SK-N-MC (cell line): ENCODE data around the gene RFX3.

Source experiments
- EZH2 ChIP-seq: fragments of 200-600 bp; sonication (generic); IDR thresholded peaks from one replicate; pipeline ENCODE4 v1.6.1; 2017; ENCODE audit warnings: antibody characterized with exemption
- POLR2AphosphoS5 ChIP-seq: IDR thresholded peaks from 2 replicates; pipeline ENCODE4 v1.6.1; 2012; ENCODE audit warnings: mild to moderate bottlenecking, low read depth, low read length, borderline replicate concordance

- no peak for TF ChIP-seq POLR2AphosphoS5
- TF ChIP-seq EZH2, result no peak
Measured at GRCh38 chr9:3205421-3206095, 320.2 kb downstream of the RFX3 start.
